ENCODE results near the gene ADAMTSL2.

ADAMTSL2 gene

GRCh38 chr9:133574771-133575170, 40.3 kb downstream of the ADAMTSL2 start:
- no peak for TF ChIP-seq CTCF (IDR thresholded peaks at IDR 0.05; ENCODE audit: unreplicated experiment in 3 of 3)
- Mint-ChIP-seq H3K36me3 (ENCODE audit: low read depth) (no peaks in the 10 kb centered on the region), H3K27me3 (ENCODE audit: low read depth) (peaks cover 24% of the 10 kb centered on the region), H3K4me3 (no peak overlapping the region), H3K4me1 (peaks cover 25% of the 10 kb centered on the region), H3K27ac (peak overlapping the region in 1 of 3 experiments; percentile 16), H3K9me3 (no peaks in the 10 kb centered on the region)

- H3K27me3 Mint-ChIP-seq (ENCODE audit: low read depth): peaks cover 27% of the 10 kb centered on the region
- H3K9me3 Mint-ChIP-seq: no peaks in the 10 kb centered on the region
- H3K4me1 Mint-ChIP-seq: peaks cover 28% of the 10 kb centered on the region
- no peak for TF ChIP-seq CTCF (IDR thresholded peaks at IDR 0.05; ENCODE audit: unreplicated experiment in 3 of 3)
- peak overlapping the region in 1 of 3 experiments; percentile 69 for H3K27ac Mint-ChIP-seq
- peak overlapping the region in 1 of 3 experiments; percentile 32 for H3K4me3 Mint-ChIP-seq
- no peaks in the 10 kb centered on the region for H3K36me3 Mint-ChIP-seq (ENCODE audit: low read depth)
Observed at GRCh38 chr9:133575186-133576030, 40.9 kb downstream of the ADAMTSL2 start.

GRCh38 chr9:133576031-133576874, 41.7 kb downstream of the ADAMTSL2 start:
- peaks cover 34% of the 10 kb centered on the region for H3K4me1 Mint-ChIP-seq
- peak overlapping the region; percentile 58 to 68 (median 66) for H3K4me3 Mint-ChIP-seq
- peaks cover 32% of the 10 kb centered on the region for H3K27me3 Mint-ChIP-seq (ENCODE audit: low read depth)
- no peaks in the 10 kb centered on the region for H3K9me3 Mint-ChIP-seq
- H3K27ac Mint-ChIP-seq: peak overlapping the region; percentile 81 to 93 (median 92)
- no peaks in the 10 kb centered on the region for H3K36me3 Mint-ChIP-seq (ENCODE audit: low read depth)
- TF ChIP-seq CTCF (IDR thresholded peaks at IDR 0.05; ENCODE audit: unreplicated experiment in 3 of 3): no peak

GRCh38 chr9:133576875-133577736, 42.6 kb downstream of the ADAMTSL2 start:
- no peaks in the 10 kb centered on the region for H3K36me3 Mint-ChIP-seq (ENCODE audit: low read depth)
- peak overlapping the region; percentile 58 to 68 (median 66) for H3K4me3 Mint-ChIP-seq
- peak overlapping the region; percentile 81 to 93 (median 92) for H3K27ac Mint-ChIP-seq
- H3K4me1 Mint-ChIP-seq: peaks cover 42% of the 10 kb centered on the region
- TF ChIP-seq CTCF (IDR thresholded peaks at IDR 0.05; ENCODE audit: unreplicated experiment in 3 of 3): no peak
- H3K27me3 Mint-ChIP-seq (ENCODE audit: low read depth): peaks cover 39% of the 10 kb centered on the region
- H3K9me3 Mint-ChIP-seq: no peaks in the 10 kb centered on the region

GRCh38 chr9:133577737-133578112, 43.2 kb downstream of the ADAMTSL2 start:
- H3K9me3 Mint-ChIP-seq: no peaks in the 10 kb centered on the region
- TF ChIP-seq CTCF (IDR thresholded peaks at IDR 0.05; ENCODE audit: unreplicated experiment in 3 of 3): no peak

More at GRCh38 chr9:133577737-133578112, 43.2 kb downstream of the ADAMTSL2 start:
- Mint-ChIP-seq H3K36me3 (ENCODE audit: low read depth) (no peaks in the 10 kb centered on the region), H3K4me3 (no peak overlapping the region), H3K27me3 (ENCODE audit: low read depth) (peaks cover 40% of the 10 kb centered on the region), H3K4me1 (peaks cover 46% of the 10 kb centered on the region), H3K27ac (peak overlapping the region in 1 of 3 experiments; percentile 93)
